ENCODE measurements around the gene TXLNA. TPM values are rescaled to one million over a fixed set of nuclear protein-coding genes. Genes with fewer than 3 reads are reported as not detected.
"Not testable (repeated sequence)": the region's sequence is repeated elsewhere in the genome, so short reads cannot be mapped to it uniquely, and the experiment has no call there.

TXLNA gene
- total RNA-seq, 4 donors from 2014 or later: 16.5 to 37.3 (median 25.7) TPM

GRCh38 chr1:32142446-32143301 lies 36.8 kb upstream of the TXLNA start:
- TF ChIP-seq EP300 (IDR thresholded peaks at IDR 0.05; ENCODE audit: low read depth) (no peak), CTCF (IDR thresholded peaks at IDR 0.05) (no peak), POLR2A (IDR thresholded peaks at IDR 0.05) (no peak), POLR2AphosphoS5 (IDR thresholded peaks at IDR 0.05) (peak in 2 of 3 donors; percentile 19 to 20)
- H3K4me3 ChIP-seq: no peak overlapping the region
- H3K9me3 ChIP-seq: no peaks in the 10 kb centered on the region
- intact Hi-C loops (cut with DNase I; ENCODE audit: low total_unique reads): no loop called here
- DNase-seq: peak; percentile 18
- H3K27me3 ChIP-seq: no peaks in the 10 kb centered on the region
- 55 to 73% methylated on average over 4 to 6 of the region's 6 CpGs for WGBS, 2 donors (ENCODE audit: low coverage in 1 of 2)
- in situ Hi-C loops (cut with MboI; ENCODE audit: low pct_ligation_motif_present in 1 of 4, low pct_unique_long_range_greater_than_20kb in 1 of 4, low sequenced_read_pairs in 3 of 4): no loop called here
- peaks cover 6 to 29% (median 14%) of the 10 kb centered on the region in 4 donors for H3K4me1 ChIP-seq
- peak overlapping the region; percentile 56 to 67 (median 61) for H3K27ac ChIP-seq
- no peaks in the 10 kb centered on the region for H3K36me3 ChIP-seq

- DNase-seq; H3K9me3 ChIP-seq; H3K27me3 ChIP-seq; H3K4me3 ChIP-seq; intact Hi-C loops (cut with DNase I; ENCODE audit: low total_unique reads); H3K36me3 ChIP-seq; in situ Hi-C loops (cut with MboI; ENCODE audit: low pct_ligation_motif_present in 1 of 4, low pct_unique_long_range_greater_than_20kb in 1 of 4, low sequenced_read_pairs in 3 of 4): not testable (repeated sequence)
- 65 to 85% methylated on average over 3 to 4 of the region's 4 CpGs for WGBS, 2 donors (ENCODE audit: low coverage in 1 of 2)
- H3K27ac ChIP-seq: peak overlapping the region; percentile 56 to 67 (median 61)
- peaks cover 6 to 29% (median 14%) of the 10 kb centered on the region in 4 donors for H3K4me1 ChIP-seq
These were observed 36.2 kb upstream of the TXLNA start for GRCh38 chr1:32143302-32143695.

GRCh38 chr1:32144033-32144432 lies 35.4 kb upstream of the TXLNA start:
- 94 to 98% methylated on average over 3 of the region's 3 CpGs for WGBS, 2 donors (ENCODE audit: low coverage in 1 of 2)

GRCh38 chr1:32147799-32148198 lies 31.7 kb upstream of the TXLNA start:
- peaks cover 10 to 19% (median 11%) of the 10 kb centered on the region in 4 donors for H3K4me1 ChIP-seq
- H3K9me3 ChIP-seq; H3K4me3 ChIP-seq; H3K27me3 ChIP-seq; in situ Hi-C loops (cut with MboI; ENCODE audit: low pct_ligation_motif_present in 1 of 4, low pct_unique_long_range_greater_than_20kb in 1 of 4, low sequenced_read_pairs in 3 of 4); intact Hi-C loops (cut with DNase I; ENCODE audit: low total_unique reads); H3K27ac ChIP-seq; H3K36me3 ChIP-seq; DNase-seq: not testable (repeated sequence)
- WGBS, 2 donors (ENCODE audit: low coverage in 1 of 2): 95% methylated on average over 5 of the region's 5 CpGs; no CpG with 5 or more reads in 1 of the 2 donors

More at GRCh38 chr1:32144033-32144432, 35.4 kb upstream of the TXLNA start:
- H3K36me3 ChIP-seq: no peaks in the 10 kb centered on the region
- H3K27ac ChIP-seq: no peak overlapping the region
- no peaks in the 10 kb centered on the region for H3K27me3 ChIP-seq
- DNase-seq: no peak
- H3K4me1 ChIP-seq: peaks cover 6 to 22% (median 10%) of the 10 kb centered on the region in 4 donors
- in situ Hi-C loops (cut with MboI; ENCODE audit: low pct_ligation_motif_present in 1 of 4, low pct_unique_long_range_greater_than_20kb in 1 of 4, low sequenced_read_pairs in 3 of 4) (no loop called here), intact Hi-C loops (cut with DNase I; ENCODE audit: low total_unique reads) (no loop called here)
- H3K4me3 ChIP-seq: no peak overlapping the region
- TF ChIP-seq POLR2AphosphoS5 (IDR thresholded peaks at IDR 0.05): no peak
- no peak for TF ChIP-seq EP300 (IDR thresholded peaks at IDR 0.05; ENCODE audit: low read depth)
- TF ChIP-seq POLR2A (IDR thresholded peaks at IDR 0.05): no peak
- TF ChIP-seq CTCF (IDR thresholded peaks at IDR 0.05): no peak
- H3K9me3 ChIP-seq: no peaks in the 10 kb centered on the region

GRCh38 chr1:32150847-32151246 lies 28.6 kb upstream of the TXLNA start:
- no peak overlapping the region for H3K27ac ChIP-seq
- H3K4me3 ChIP-seq: no peak overlapping the region
- no peaks in the 10 kb centered on the region for H3K27me3 ChIP-seq
- intact Hi-C loops (cut with DNase I; ENCODE audit: low total_unique reads) (no loop called here), in situ Hi-C loops (cut with MboI; ENCODE audit: low pct_ligation_motif_present in 1 of 4, low pct_unique_long_range_greater_than_20kb in 1 of 4, low sequenced_read_pairs in 3 of 4) (no loop called here)
- no peaks in the 10 kb centered on the region for H3K9me3 ChIP-seq
- WGBS, 2 donors (ENCODE audit: low coverage in 1 of 2): 90 to 95% methylated on average over 4 to 9 of the region's 9 CpGs
- H3K4me1 ChIP-seq: peaks cover 6 to 14% (median 9%) of the 10 kb centered on the region in 4 donors
- H3K36me3 ChIP-seq: no peaks in the 10 kb centered on the region
- TF ChIP-seq POLR2A (IDR thresholded peaks at IDR 0.05): no peak
- TF ChIP-seq EP300 (IDR thresholded peaks at IDR 0.05; ENCODE audit: low read depth): no peak
- no peak for TF ChIP-seq POLR2AphosphoS5 (IDR thresholded peaks at IDR 0.05)
- no peak for TF ChIP-seq CTCF (IDR thresholded peaks at IDR 0.05)
- DNase-seq: no peak
